Body of pancreas (tissue), 4 donors: Measurements from ENCODE around the gene HMCN2. TPM values are rescaled to one million over a fixed set of nuclear protein-coding genes. Genes with fewer than 3 reads are reported as not detected.

Experiments used
- ATAC-seq: fragments of 150-250 bp; one replicate; pipeline ENCODE4 v1.9.1; 2016
- DNase-seq, 4 donors: peaks; one replicate each; pipeline ENCODE4 v3.0.0-alpha.2; 2019
- H3K27ac ChIP-seq, 4 donors: fragments of 200-600 bp; sonication (generic); 1 replicate in 3 of 4; 2 replicates in 1 of 4; pipeline versions ENCODE4 v1.5.1 to v1.6.1; 2016 to 2019; ENCODE audit warnings: mild to moderate bottlenecking in 1 of 4, mixed read lengths in 1 of 4, moderate library complexity in 1 of 4
- H3K27me3 ChIP-seq, 2 donors: fragments of 200-600 bp; sonication (generic); one replicate each; pipeline ENCODE4 v1.6.0; 2016; ENCODE audit warnings: mild to moderate bottlenecking in 1 of 2
- H3K36me3 ChIP-seq, 2 donors: fragments of 200-600 bp; sonication (generic); replicated peaks in 1 of 2; 2 replicates each; pipeline ENCODE4 v1.5.1; 2016; ENCODE audit warnings: low read depth in 2 of 2; ENCODE audit not compliant: insufficient read depth in 1 of 2
- H3K4me1 ChIP-seq: fragments of 200-600 bp; sonication (generic); one replicate; pipeline ENCODE4 v1.6.0; 2016
- H3K4me3 ChIP-seq, 2 donors: fragments of 200-600 bp; sonication (generic); 1 replicate in 1 of 2; 2 replicates in 1 of 2; pipeline ENCODE4 v1.5.1; 2016 to 2019
- H3K9me3 ChIP-seq, 3 donors: fragments of 200-600 bp; sonication (generic); 1 replicate in 2 of 3; 2 replicates in 1 of 3; pipeline ENCODE4 v1.5.1; 2016
- CTCF ChIP-seq, 7 experiments: fragments of 450-650 bp in 4 of 7; fragments of 200-600 bp in 3 of 7; sonication (generic) in 3 of 7; IDR thresholded peaks; one replicate each; pipeline ENCODE4 v1.5.1; 2016 to 2019; ENCODE audit warnings: antibody characterized with exemption in 7 of 7
- POLR2A ChIP-seq, 3 donors: fragments of 450-650 bp; IDR thresholded peaks; one replicate each; pipeline ENCODE4 v1.6.1; 2016; ENCODE audit warnings: antibody characterized with exemption in 3 of 3, mild to moderate bottlenecking in 2 of 3
- WGBS, 2 donors: methylation state at CpG; one replicate each; pipeline ENCODE4 v1.1.5; 2017; 5-methylcytosine and 5-hydroxymethylcytosine counted together
- intact Hi-C: fragments of 100-400 bp; cut with DNase I; formaldehyde crosslinking; loops from one replicate; pipeline ENCODE4 v1.15.1; 2023
- total RNA-seq, 2 donors: library from RNA; depleted of rRNA; stranded (reverse); fragments of >200 nt; gene quantifications; one replicate each; pipeline ENCODE4 v1.1.0, GENCODE V29; 2016

Gene HMCN2
- total RNA-seq, 2 donors from 2014 or later = 0.78 to 3.6 TPM

DNA sequence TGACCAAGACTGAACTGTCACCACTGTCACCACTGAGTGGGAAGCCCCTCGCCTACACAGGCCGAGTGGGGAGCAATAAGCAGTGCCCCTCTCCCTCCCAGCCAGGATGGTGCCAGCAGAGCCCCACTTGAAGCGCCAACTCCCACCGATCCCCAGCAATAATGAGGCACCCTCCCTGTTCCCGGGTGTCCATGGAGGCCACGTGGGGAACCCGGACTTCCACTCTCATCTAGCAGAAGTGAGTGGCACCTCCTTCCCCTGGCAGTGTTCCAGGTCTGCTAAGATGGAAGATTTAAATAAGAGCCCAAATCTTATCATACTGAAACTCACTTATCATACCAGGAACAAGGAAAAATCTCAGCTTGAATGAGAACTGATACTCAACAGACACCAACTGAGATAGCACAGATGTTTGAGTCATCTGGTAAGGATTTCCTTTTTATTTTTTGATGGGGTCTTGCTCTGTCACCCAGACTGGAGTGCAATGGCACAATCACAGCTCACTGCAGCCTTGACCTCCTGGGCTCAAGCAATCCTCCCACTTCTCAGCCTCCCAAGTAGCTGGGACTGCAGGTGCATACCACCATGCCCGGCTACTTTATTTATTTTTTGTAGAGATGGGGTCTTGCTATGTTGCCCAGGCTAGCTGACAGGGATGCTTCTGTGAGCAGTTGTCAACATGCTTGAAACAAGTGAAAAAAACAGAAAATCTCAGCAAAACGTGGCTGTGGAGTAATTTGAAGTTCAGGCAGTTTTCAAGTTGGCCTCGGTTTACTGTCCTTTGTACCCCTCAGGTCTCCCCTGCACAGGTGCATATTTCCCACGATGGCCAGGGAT is 149.6 kb downstream of the HMCN2 start:
- ATAC-seq (no peak), DNase-seq (no peak)
- Histone ChIP-seq H3K36me3 (no peaks in the 10 kb centered on the region), H3K27me3 (no peaks in the 10 kb centered on the region), H3K4me1 (no peaks in the 10 kb centered on the region), H3K4me3 (no peak overlapping the region), H3K27ac (no peak overlapping the region), H3K9me3 (no peaks in the 10 kb centered on the region)
- TF ChIP-seq POLR2A (IDR thresholded peaks at IDR 0.05) = no peak
- TF ChIP-seq CTCF (IDR thresholded peaks at IDR 0.05) = no peak
- 66 to 74% methylated on average over 11 of the region's 11 CpGs for WGBS, 2 donors
- intact Hi-C loops = no loop called here

- intact Hi-C loops = no loop called here
- H3K36me3 ChIP-seq = no peaks in the 10 kb centered on the region
- ATAC-seq (no peak), DNase-seq (no peak)
- TF ChIP-seq POLR2A (IDR thresholded peaks at IDR 0.05) (no peak), CTCF (IDR thresholded peaks at IDR 0.05) (no peak)
- no peak overlapping the region for H3K4me3 ChIP-seq
- no peaks in the 10 kb centered on the region for H3K27me3 ChIP-seq
- H3K4me1 ChIP-seq = no peaks in the 10 kb centered on the region
- H3K27ac ChIP-seq = no peak overlapping the region
- 57 to 67% methylated on average over 5 of the region's 5 CpGs for WGBS, 2 donors
- H3K9me3 ChIP-seq = no peaks in the 10 kb centered on the region
Measured at GRCh38 chr9:130417602-130418001, 152.0 kb downstream of the HMCN2 start.

DNA sequence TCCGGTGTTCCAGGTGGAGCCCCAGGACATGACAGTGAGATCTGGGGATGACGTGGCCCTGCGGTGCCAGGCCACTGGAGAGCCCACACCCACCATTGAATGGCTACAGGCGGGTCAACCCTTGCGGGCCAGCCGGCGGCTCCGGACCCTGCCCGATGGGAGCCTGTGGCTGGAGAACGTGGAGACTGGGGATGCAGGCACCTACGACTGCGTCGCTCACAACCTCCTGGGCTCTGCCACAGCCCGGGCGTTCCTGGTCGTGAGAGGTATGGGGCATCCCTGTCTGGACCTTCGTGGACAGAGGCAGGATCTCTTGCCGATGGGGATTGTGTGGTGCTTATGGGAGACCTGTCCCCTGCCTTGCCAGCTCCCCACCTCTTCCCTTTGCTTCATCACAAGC is 153.2 kb downstream of the HMCN2 start:
- no peak overlapping the region for H3K27ac ChIP-seq
- 82 to 88% methylated on average over 12 to 18 of the region's 18 CpGs for WGBS, 2 donors
- H3K27me3 ChIP-seq = no peaks in the 10 kb centered on the region
- H3K4me1 ChIP-seq = no peaks in the 10 kb centered on the region
- intact Hi-C loops = no loop called here
- no peaks in the 10 kb centered on the region for H3K9me3 ChIP-seq
- no peak overlapping the region for H3K4me3 ChIP-seq
- TF ChIP-seq CTCF (IDR thresholded peaks at IDR 0.05) = no peak
- no peak for TF ChIP-seq POLR2A (IDR thresholded peaks at IDR 0.05)
- no peak for DNase-seq
- H3K36me3 ChIP-seq = no peaks in the 10 kb centered on the region
- ATAC-seq = no peak

DNA sequence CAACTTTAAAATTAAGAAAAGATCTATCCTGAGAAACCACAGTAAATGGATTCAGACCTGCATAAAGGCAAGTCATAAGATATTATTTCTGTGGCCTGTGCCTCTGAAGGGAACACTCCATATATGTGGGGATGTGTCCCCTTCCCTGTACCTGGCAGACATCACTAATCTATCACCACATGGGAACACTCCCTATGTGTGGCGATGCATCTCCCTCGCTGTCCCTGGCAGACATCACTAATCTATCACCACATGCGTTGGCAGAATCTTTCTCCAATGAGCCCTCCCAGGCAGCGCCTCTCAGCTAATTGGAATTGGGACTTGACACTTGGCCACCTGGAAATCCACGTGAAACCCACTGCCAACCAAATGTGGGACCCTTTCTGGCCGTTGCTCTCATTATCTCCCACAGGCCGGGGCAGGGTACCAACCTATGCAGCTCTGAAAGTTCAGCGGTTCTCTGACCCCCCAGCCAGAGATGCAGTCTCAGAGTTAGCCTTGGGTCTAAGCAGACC is 154.0 kb downstream of the HMCN2 start:
- no peaks in the 10 kb centered on the region for H3K27me3 ChIP-seq
- H3K27ac ChIP-seq = no peak overlapping the region
- DNase-seq (no peak), ATAC-seq (no peak)
- intact Hi-C loops = no loop called here
- H3K9me3 ChIP-seq = no peaks in the 10 kb centered on the region
- WGBS, 2 donors = 81 to 85% methylated on average over 8 of the region's 8 CpGs
- H3K36me3 ChIP-seq = no peaks in the 10 kb centered on the region
- H3K4me1 ChIP-seq = no peaks in the 10 kb centered on the region
- TF ChIP-seq POLR2A (IDR thresholded peaks at IDR 0.05) = no peak
- TF ChIP-seq CTCF (IDR thresholded peaks at IDR 0.05) = no peak
- no peak overlapping the region for H3K4me3 ChIP-seq
